Vagina (tissue), 2 donors: Measurements from ENCODE around the gene IRF8.

Source experiments
- POLR2A ChIP-seq, 2 donors: fragments of 450-650 bp; IDR thresholded peaks; one replicate each; pipeline ENCODE4 v1.6.1; 2017; ENCODE audit warnings: antibody characterized with exemption in 2 of 2, mild to moderate bottlenecking in 2 of 2, moderate library complexity in 2 of 2
- TF ChIP-seq, protein P1 (sequence below), 3 experiments: fragments of 450-650 bp in 2 of 3; fragments of 200-600 bp in 1 of 3; sonication (generic) in 1 of 3; IDR thresholded peaks; one replicate each; pipeline ENCODE4 v1.5.1; 2017 to 2019; ENCODE audit warnings: antibody characterized with exemption in 3 of 3, mild to moderate bottlenecking in 2 of 3, moderate library complexity in 2 of 3

DNA sequence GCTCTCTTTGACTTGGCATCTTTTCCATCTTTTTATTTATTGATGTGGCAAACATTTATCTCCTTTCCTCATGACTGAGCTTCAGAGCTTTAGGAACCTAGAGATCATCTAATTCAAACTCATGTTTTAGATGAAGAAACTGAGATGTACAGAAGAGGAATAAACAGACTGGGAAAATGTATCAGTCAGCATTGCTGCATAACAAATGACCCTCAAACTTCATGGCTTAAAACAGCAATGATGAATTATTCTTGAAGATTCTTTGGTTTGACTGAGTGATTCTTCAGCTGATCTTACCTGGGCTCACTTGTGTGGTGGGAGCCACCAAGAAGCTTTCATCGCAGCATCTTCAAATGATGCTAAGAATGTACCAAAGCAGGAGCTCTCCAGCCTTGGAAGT is 44.0 kb upstream of the IRF8 start:
- TF ChIP-seq, protein P1, sequence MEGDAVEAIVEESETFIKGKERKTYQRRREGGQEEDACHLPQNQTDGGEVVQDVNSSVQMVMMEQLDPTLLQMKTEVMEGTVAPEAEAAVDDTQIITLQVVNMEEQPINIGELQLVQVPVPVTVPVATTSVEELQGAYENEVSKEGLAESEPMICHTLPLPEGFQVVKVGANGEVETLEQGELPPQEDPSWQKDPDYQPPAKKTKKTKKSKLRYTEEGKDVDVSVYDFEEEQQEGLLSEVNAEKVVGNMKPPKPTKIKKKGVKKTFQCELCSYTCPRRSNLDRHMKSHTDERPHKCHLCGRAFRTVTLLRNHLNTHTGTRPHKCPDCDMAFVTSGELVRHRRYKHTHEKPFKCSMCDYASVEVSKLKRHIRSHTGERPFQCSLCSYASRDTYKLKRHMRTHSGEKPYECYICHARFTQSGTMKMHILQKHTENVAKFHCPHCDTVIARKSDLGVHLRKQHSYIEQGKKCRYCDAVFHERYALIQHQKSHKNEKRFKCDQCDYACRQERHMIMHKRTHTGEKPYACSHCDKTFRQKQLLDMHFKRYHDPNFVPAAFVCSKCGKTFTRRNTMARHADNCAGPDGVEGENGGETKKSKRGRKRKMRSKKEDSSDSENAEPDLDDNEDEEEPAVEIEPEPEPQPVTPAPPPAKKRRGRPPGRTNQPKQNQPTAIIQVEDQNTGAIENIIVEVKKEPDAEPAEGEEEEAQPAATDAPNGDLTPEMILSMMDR (IDR thresholded peaks at IDR 0.05), result no peak
- TF ChIP-seq POLR2A (IDR thresholded peaks at IDR 0.05), result no peak
